ENCODE data around the gene RELL1. TPM values are rescaled to one million over a fixed set of nuclear protein-coding genes. Genes with fewer than 3 reads are reported as not detected.
A peak's percentile ranks its signal among the peaks of the same experiment; 100 is the strongest.

The RELL1 gene
- total and polyA plus RNA-seq, 10 of the 15 experiments (the other 5 are each of a cell fraction or from before 2014, with no cell fraction given): 0.20 to 10.9 (median 3.9) TPM

- H3K4me1 ChIP-seq (ENCODE audit: control insufficient read depth, insufficient read depth, low read length): peaks cover 6% of the 10 kb centered on the region
- BruUV-seq (replicated peaks): no TSS peak
- in situ Hi-C loops (cut with MboI) (no loop called here), intact Hi-C loops (cut with micrococcal nuclease; ENCODE audit: unreplicated experiment) (loop anchor here (5.0 kb wide), 1 partner anchor 43 kb away; no protein-coding TSS in a partner anchor)
- RAD21 ChIA-PET (ENCODE audit: unreplicated experiment): no interaction called here
- H3K27me3 ChIP-seq (replicated peaks in 1 of 2; ENCODE audit: control insufficient read depth in 2 of 2, insufficient read depth in 2 of 2, low read length in 1 of 2): no peaks in the 10 kb centered on the region
- H3K4me2 ChIP-seq (ENCODE audit: control insufficient read depth, insufficient read depth): no peak overlapping the region; the same call in 1 of the 2 replicates
- no peaks in the 10 kb centered on the region for H3K79me2 ChIP-seq (ENCODE audit: control insufficient read depth, insufficient read depth, low read length)
- 1% methylated on average over 4 of the region's 4 CpGs for WGBS (ENCODE audit: insufficient coverage, insufficient replicate concordance, low lambda C conversion rate, missing lambda C conversion rate)
- DNase-seq (ENCODE audit: low read depth, low spot score) (peak; percentile 20), FAIRE-seq (no peak), ATAC-seq (peak; percentile 73)
- H4K20me1 ChIP-seq (ENCODE audit: control insufficient read depth, insufficient read depth): no peaks in the 10 kb centered on the region
- TF ChIP-seq RUNX3 (IDR thresholded peaks at IDR 0.05; ENCODE audit: low read length) (no peak), IRF4 (IDR thresholded peaks at IDR 0.05; ENCODE audit: low read depth, low read length) (0 out of 2 replicates have a peak, but pooled peaks have one; percentile 11), JUNB (IDR thresholded peaks at IDR 0.05) (peak; percentile 55), TARDBP (IDR thresholded peaks at IDR 0.05; ENCODE audit: borderline replicate concordance) (no peak), CREB1 (IDR thresholded peaks at IDR 0.05; ENCODE audit: low read depth) (0 out of 2 replicates have a peak, but pooled peaks have one; percentile 8), SPI1 (IDR thresholded peaks at IDR 0.05; ENCODE audit: borderline replicate concordance, insufficient read depth, low read depth, low read length) (peak; percentile 41; the same call in 1 of the 2 replicates), EED (IDR thresholded peaks at IDR 0.05; ENCODE audit: low read depth) (peak; percentile 42; the same call in 1 of the 2 replicates), NBN (IDR thresholded peaks at IDR 0.05) (no peak), EP300 (IDR thresholded peaks at IDR 0.05; ENCODE audit: borderline replicate concordance in 1 of 2, control insufficient read depth in 1 of 2, low read depth in 2 of 2, low read length in 2 of 2) (no peak)
- peaks cover 0 to 6% of the 10 kb centered on the region in 2 experiments; a peak in 3 of 4 replicates for H3K36me3 ChIP-seq (ENCODE audit: control insufficient read depth in 2 of 2, insufficient read depth in 2 of 2, low read length in 1 of 2)
- POLR2A ChIA-PET: interaction anchor here (0.6 kb wide), 1 partner anchor 12 kb away, joined by 3 read pairs; no protein-coding TSS in a partner anchor
- H3K4me3 ChIP-seq: no peak overlapping the region
- H3K9me3 ChIP-seq (replicated peaks; ENCODE audit: control insufficient read depth, insufficient read depth, low read length): no peaks in the 10 kb centered on the region
- CTCF ChIA-PET: no interaction called here
- H2AFZ ChIP-seq (ENCODE audit: control insufficient read depth, low read depth, low read length): no peak overlapping the region
- no peak overlapping the region for H3K27ac ChIP-seq (ENCODE audit: control insufficient read depth, insufficient read depth)
- SMC1A ChIA-PET (ENCODE audit: uncharacterized antibody, unreplicated experiment): interaction anchor here (2.0 kb wide), 1 partner anchor 12 kb away, joined by 5 read pairs; no protein-coding TSS in a partner anchor
- H3K9ac ChIP-seq (ENCODE audit: control insufficient read depth, insufficient read depth, low read length): no peak overlapping the region
Measured at GRCh38 chr4:37634180-37634579, 52.0 kb downstream of the RELL1 start.
